Osteocyte (in vitro differentiated cells): Measurements from ENCODE around the gene KRTCAP3. TPM values are rescaled to one million over a fixed set of nuclear protein-coding genes. Genes with fewer than 3 reads are reported as not detected.
"Not testable (repeated sequence)": the region's sequence is repeated elsewhere in the genome, so short reads cannot be mapped to it uniquely, and the experiment has no call there.

Experiments used
- DNase-seq: peaks from one replicate; pipeline ENCODE4 v3.0.0; 2021; ENCODE audit warnings: mixed read lengths; ENCODE audit not compliant: unreplicated experiment; ENCODE audit errors: extremely low spot score
- H3K27ac Mint-ChIP-seq: one replicate; pipeline ENCODE4 v1.8.0; 2021; ENCODE audit warnings: mild to moderate bottlenecking, mixed read lengths; ENCODE audit not compliant: unreplicated experiment
- H3K27me3 Mint-ChIP-seq: one replicate; pipeline ENCODE4 v1.8.0; 2021; ENCODE audit warnings: mixed read lengths; ENCODE audit not compliant: unreplicated experiment
- H3K36me3 Mint-ChIP-seq: one replicate; pipeline ENCODE4 v1.8.0; 2021; ENCODE audit warnings: mixed read lengths; ENCODE audit not compliant: unreplicated experiment
- H3K4me1 Mint-ChIP-seq: one replicate; pipeline ENCODE4 v1.8.0; 2021; ENCODE audit warnings: mixed read lengths; ENCODE audit not compliant: unreplicated experiment
- H3K4me3 Mint-ChIP-seq: one replicate; pipeline ENCODE4 v1.8.0; 2021; ENCODE audit warnings: mild to moderate bottlenecking, moderate library complexity, mixed read lengths; ENCODE audit not compliant: unreplicated experiment
- H3K9me3 Mint-ChIP-seq: one replicate; pipeline ENCODE4 v1.8.0; 2021; ENCODE audit warnings: mixed read lengths; ENCODE audit not compliant: unreplicated experiment
- CTCF ChIP-seq: fragments of 200-600 bp; sonication (generic); IDR thresholded peaks from 2 replicates; pipeline ENCODE4 v1.5.0; 2021; ENCODE audit warnings: antibody characterized with exemption, mild to moderate bottlenecking, moderate library complexity
- total RNA-seq: library from RNA; stranded (reverse); gene quantifications from 2 replicates; pipeline ENCODE4 v1.2.1, GENCODE V29; 2021

KRTCAP3 gene
- total RNA-seq, 1 donor from 2014 or later, result 2.3 TPM

GRCh38 chr2:27416151-27416550 lies 26.0 kb upstream of the KRTCAP3 start:
- Mint-ChIP-seq H3K27me3 (no peaks in the 10 kb centered on the region), H3K36me3 (no peaks in the 10 kb centered on the region), H3K9me3 (no peaks in the 10 kb centered on the region), H3K4me3 (no peak overlapping the region), H3K27ac (no peak overlapping the region), H3K4me1 (no peaks in the 10 kb centered on the region)
- TF ChIP-seq CTCF, result no peak
- DNase-seq, result no peak

- no peak overlapping the region for H3K27ac Mint-ChIP-seq
These were observed 21.2 kb upstream of the KRTCAP3 start for GRCh38 chr2:27420996-27421395.

GRCh38 chr2:27421660-27422250 lies 20.4 kb upstream of the KRTCAP3 start:
- Mint-ChIP-seq H3K36me3 (no peaks in the 10 kb centered on the region), H3K27ac (no peak overlapping the region), H3K4me3 (no peak overlapping the region), H3K9me3 (no peaks in the 10 kb centered on the region), H3K4me1 (no peaks in the 10 kb centered on the region), H3K27me3 (peaks cover 2% of the 10 kb centered on the region)
- no peak for TF ChIP-seq CTCF
- DNase-seq, result no peak

More at GRCh38 chr2:27420996-27421395, 21.2 kb upstream of the KRTCAP3 start:
- DNase-seq, result no peak
- peaks cover 2% of the 10 kb centered on the region for H3K27me3 Mint-ChIP-seq
- no peak for TF ChIP-seq CTCF
- H3K9me3 Mint-ChIP-seq, result no peaks in the 10 kb centered on the region
- H3K36me3 Mint-ChIP-seq, result no peaks in the 10 kb centered on the region
- no peaks in the 10 kb centered on the region for H3K4me1 Mint-ChIP-seq
- H3K4me3 Mint-ChIP-seq, result no peak overlapping the region

GRCh38 chr2:27422958-27423357 lies 19.2 kb upstream of the KRTCAP3 start:
- Mint-ChIP-seq H3K36me3 (no peaks in the 10 kb centered on the region), H3K27me3 (peaks cover 2% of the 10 kb centered on the region), H3K4me3 (no peak overlapping the region), H3K27ac (no peak overlapping the region), H3K4me1 (peaks cover 4% of the 10 kb centered on the region), H3K9me3 (no peaks in the 10 kb centered on the region)
- DNase-seq, result no peak
- no peak for TF ChIP-seq CTCF

- not testable (repeated sequence) for H3K4me3 Mint-ChIP-seq, DNase-seq, H3K27me3 Mint-ChIP-seq, H3K27ac Mint-ChIP-seq, H3K9me3 Mint-ChIP-seq, H3K36me3 Mint-ChIP-seq
- H3K4me1 Mint-ChIP-seq, result peaks cover 14% of the 10 kb centered on the region
These were observed 17.1 kb upstream of the KRTCAP3 start for GRCh38 chr2:27425039-27425438.

GRCh38 chr2:27427863-27428212 lies 14.3 kb upstream of the KRTCAP3 start:
- H3K27ac Mint-ChIP-seq, result peak overlapping the region; percentile 99
- DNase-seq, result no peak
- H3K4me3 Mint-ChIP-seq, result peak overlapping the region; percentile 96
- H3K9me3 Mint-ChIP-seq, result no peaks in the 10 kb centered on the region
- H3K4me1 Mint-ChIP-seq, result peaks cover 29% of the 10 kb centered on the region
- no peaks in the 10 kb centered on the region for H3K27me3 Mint-ChIP-seq
- no peak for TF ChIP-seq CTCF
- H3K36me3 Mint-ChIP-seq, result no peaks in the 10 kb centered on the region
